ENCODE results near the gene HAUS3.

GRCh38 chr4:2236944-2237666, 4.8 kb downstream of the HAUS3 start:
- TF ChIP-seq CTCF (IDR thresholded peaks at IDR 0.05) (no peak), POLR2A (IDR thresholded peaks at IDR 0.05) (no peak)

Data from right lobe of liver (tissue), 4 donors.